HEK293 (cell line): Measurements from ENCODE around the gene MRPL30.

Source experiments
- MZF1 ChIP-seq: fragments of 450-650 bp; formaldehyde crosslinking; IDR thresholded peaks from 2 replicates; pipeline ENCODE4 v1.5.1; 2017; ENCODE audit warnings: missing biosample characterization, missing genetic modification characterization, borderline replicate concordance
- ZBTB21 ChIP-seq: fragments of 450-650 bp; formaldehyde crosslinking; IDR thresholded peaks from 2 replicates; pipeline ENCODE4 v1.5.1; 2017; ENCODE audit warnings: missing biosample characterization, missing genetic modification characterization
- ZBTB48 ChIP-seq: fragments of 450-650 bp; formaldehyde crosslinking; IDR thresholded peaks from 2 replicates; pipeline ENCODE4 v1.5.1; 2016; ENCODE audit warnings: missing biosample characterization, missing genetic modification characterization
- ZNF121 ChIP-seq: fragments of 450-650 bp; formaldehyde crosslinking; IDR thresholded peaks from 2 replicates; pipeline ENCODE4 v1.5.1; 2016; ENCODE audit warnings: missing biosample characterization, missing genetic modification characterization
- ZNF24 ChIP-seq: fragments of 450-650 bp; formaldehyde crosslinking; IDR thresholded peaks from 2 replicates; pipeline ENCODE4 v1.5.1; 2016; ENCODE audit warnings: missing biosample characterization, missing genetic modification characterization
- ZNF274 ChIP-seq, 2 experiments: fragments of 200-500 bp in 1 of 2; fragments of 450-650 bp in 1 of 2; sonication (Bioruptor generic) in 1 of 2; formaldehyde crosslinking in 1 of 2; IDR thresholded peaks; 2 replicates each; pipeline versions ENCODE4 v1.5.1 to v1.6.1; 2014 to 2016; ENCODE audit warnings: borderline replicate concordance in 1 of 2, inconsistent platforms in 1 of 2, low read length in 1 of 2, missing biosample characterization in 1 of 2, missing genetic modification characterization in 1 of 2
- ZNF302 ChIP-seq: fragments of 450-650 bp; formaldehyde crosslinking; IDR thresholded peaks from 2 replicates; pipeline ENCODE4 v1.5.1; 2016; ENCODE audit warnings: missing biosample characterization, missing genetic modification characterization, low read depth
- ZNF660 ChIP-seq: fragments of 450-650 bp; IDR thresholded peaks from 2 replicates; pipeline ENCODE4 v1.5.1; 2018; ENCODE audit warnings: missing biosample characterization, mild to moderate bottlenecking, missing genetic modification characterization
- TF ChIP-seq, protein P1 (sequence below): fragments of 450-650 bp; formaldehyde crosslinking; IDR thresholded peaks from 2 replicates; pipeline ENCODE4 v1.5.1; 2016; ENCODE audit warnings: missing biosample characterization, missing genetic modification characterization
- TF ChIP-seq, protein P2 (sequence below): fragments of 450-650 bp; formaldehyde crosslinking; IDR thresholded peaks from 2 replicates; pipeline ENCODE4 v1.5.1; 2016; ENCODE audit warnings: missing biosample characterization, missing genetic modification characterization
- TF ChIP-seq, protein P3 (sequence below): fragments of 450-650 bp; formaldehyde crosslinking; IDR thresholded peaks from 2 replicates; pipeline ENCODE4 v1.5.1; 2016; ENCODE audit warnings: missing biosample characterization, missing genetic modification characterization

DNA sequence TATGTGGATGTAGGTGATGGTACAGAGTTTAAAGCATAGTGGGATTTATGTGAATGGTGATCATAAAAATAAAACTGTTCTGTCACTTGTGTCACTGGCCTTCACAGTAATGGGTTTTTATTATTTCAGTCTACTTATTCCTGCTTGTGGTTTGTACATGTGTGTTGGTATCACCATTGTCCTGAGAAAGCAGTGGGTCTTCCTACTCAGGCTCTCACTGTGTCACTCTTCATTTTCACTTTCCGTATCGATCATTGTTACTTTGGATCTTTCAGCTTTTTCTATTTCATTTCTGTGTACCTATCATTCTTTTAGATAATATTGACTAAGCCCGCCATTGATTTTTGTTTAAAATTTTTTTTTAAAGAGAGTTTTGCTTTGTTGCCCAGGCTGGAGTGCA lies 7.4 kb downstream of the MRPL30 start:
- TF ChIP-seq ZNF274 (IDR thresholded peaks at IDR 0.05; ENCODE audit: low read length) (no peak), ZNF274 (tag by site-specific recombination; IDR thresholded peaks at IDR 0.05; ENCODE audit: borderline replicate concordance) (no peak), ZBTB21 (tag by site-specific recombination) (no peak), ZNF24 (tag by site-specific recombination) (no peak), ZNF121 (no peak), ZNF660 (tag by site-specific recombination) (no peak), ZNF302 (tag by site-specific recombination) (no peak), ZBTB48 (no peak), MZF1 (tag by site-specific recombination) (no peak)
- TF ChIP-seq, protein P1, sequence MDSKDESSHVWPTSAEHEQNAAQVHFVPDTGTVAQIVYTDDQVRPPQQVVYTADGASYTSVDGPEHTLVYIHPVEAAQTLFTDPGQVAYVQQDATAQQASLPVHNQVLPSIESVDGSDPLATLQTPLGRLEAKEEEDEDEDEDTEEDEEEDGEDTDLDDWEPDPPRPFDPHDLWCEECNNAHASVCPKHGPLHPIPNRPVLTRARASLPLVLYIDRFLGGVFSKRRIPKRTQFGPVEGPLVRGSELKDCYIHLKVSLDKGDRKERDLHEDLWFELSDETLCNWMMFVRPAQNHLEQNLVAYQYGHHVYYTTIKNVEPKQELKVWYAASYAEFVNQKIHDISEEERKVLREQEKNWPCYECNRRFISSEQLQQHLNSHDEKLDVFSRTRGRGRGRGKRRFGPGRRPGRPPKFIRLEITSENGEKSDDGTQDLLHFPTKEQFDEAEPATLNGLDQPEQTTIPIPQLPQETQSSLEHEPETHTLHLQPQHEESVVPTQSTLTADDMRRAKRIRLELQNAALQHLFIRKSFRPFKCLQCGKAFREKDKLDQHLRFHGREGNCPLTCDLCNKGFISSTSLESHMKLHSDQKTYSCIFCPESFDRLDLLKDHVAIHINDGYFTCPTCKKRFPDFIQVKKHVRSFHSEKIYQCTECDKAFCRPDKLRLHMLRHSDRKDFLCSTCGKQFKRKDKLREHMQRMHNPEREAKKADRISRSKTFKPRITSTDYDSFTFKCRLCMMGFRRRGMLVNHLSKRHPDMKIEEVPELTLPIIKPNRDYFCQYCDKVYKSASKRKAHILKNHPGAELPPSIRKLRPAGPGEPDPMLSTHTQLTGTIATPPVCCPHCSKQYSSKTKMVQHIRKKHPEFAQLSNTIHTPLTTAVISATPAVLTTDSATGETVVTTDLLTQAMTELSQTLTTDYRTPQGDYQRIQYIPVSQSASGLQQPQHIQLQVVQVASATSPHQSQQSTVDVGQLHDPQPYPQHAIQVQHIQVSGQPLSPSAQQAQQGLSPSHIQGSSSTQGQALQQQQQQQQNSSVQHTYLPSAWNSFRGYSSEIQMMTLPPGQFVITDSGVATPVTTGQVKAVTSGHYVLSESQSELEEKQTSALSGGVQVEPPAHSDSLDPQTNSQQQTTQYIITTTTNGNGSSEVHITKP (tag by site-specific recombination): no peak
- TF ChIP-seq, protein P2, sequence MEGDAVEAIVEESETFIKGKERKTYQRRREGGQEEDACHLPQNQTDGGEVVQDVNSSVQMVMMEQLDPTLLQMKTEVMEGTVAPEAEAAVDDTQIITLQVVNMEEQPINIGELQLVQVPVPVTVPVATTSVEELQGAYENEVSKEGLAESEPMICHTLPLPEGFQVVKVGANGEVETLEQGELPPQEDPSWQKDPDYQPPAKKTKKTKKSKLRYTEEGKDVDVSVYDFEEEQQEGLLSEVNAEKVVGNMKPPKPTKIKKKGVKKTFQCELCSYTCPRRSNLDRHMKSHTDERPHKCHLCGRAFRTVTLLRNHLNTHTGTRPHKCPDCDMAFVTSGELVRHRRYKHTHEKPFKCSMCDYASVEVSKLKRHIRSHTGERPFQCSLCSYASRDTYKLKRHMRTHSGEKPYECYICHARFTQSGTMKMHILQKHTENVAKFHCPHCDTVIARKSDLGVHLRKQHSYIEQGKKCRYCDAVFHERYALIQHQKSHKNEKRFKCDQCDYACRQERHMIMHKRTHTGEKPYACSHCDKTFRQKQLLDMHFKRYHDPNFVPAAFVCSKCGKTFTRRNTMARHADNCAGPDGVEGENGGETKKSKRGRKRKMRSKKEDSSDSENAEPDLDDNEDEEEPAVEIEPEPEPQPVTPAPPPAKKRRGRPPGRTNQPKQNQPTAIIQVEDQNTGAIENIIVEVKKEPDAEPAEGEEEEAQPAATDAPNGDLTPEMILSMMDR: no peak
- TF ChIP-seq, protein P3, sequence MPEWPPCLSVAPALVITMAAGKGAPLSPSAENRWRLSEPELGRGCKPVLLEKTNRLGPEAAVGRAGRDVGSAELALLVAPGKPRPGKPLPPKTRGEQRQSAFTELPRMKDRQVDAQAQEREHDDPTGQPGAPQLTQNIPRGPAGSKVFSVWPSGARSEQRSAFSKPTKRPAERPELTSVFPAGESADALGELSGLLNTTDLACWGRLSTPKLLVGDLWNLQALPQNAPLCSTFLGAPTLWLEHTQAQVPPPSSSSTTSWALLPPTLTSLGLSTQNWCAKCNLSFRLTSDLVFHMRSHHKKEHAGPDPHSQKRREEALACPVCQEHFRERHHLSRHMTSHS (tag by site-specific recombination): no peak
